Mucosa of rectum (tissue), 2 donors: ENCODE measurements around the gene RECQL.
A peak's percentile ranks its signal among the peaks of the same experiment; 100 is the strongest.

ENCODE experiments used
- H3K27ac ChIP-seq, 2 donors: one replicate each; pipeline ENCODE4 v1.7.0; 2013; ENCODE audit warnings: inconsistent platforms in 2 of 2, low read depth in 2 of 2, low read length in 2 of 2
- H3K27me3 ChIP-seq, 2 donors: one replicate each; pipeline ENCODE4 v1.7.0; 2013; ENCODE audit warnings: low read length in 2 of 2; ENCODE audit not compliant: control insufficient read depth in 2 of 2, insufficient read depth in 2 of 2
- H3K36me3 ChIP-seq, 2 donors: one replicate each; pipeline ENCODE4 v1.7.0; 2013; ENCODE audit warnings: low read length in 2 of 2; ENCODE audit not compliant: control insufficient read depth in 2 of 2, insufficient read depth in 2 of 2
- H3K4me1 ChIP-seq, 2 donors: one replicate each; pipeline ENCODE4 v1.7.0; 2013; ENCODE audit warnings: low read length in 2 of 2, mild to moderate bottlenecking in 1 of 2; ENCODE audit not compliant: control insufficient read depth in 2 of 2, insufficient read depth in 2 of 2
- H3K4me3 ChIP-seq, 2 donors: one replicate each; pipeline ENCODE4 v1.7.0; 2013; ENCODE audit warnings: low read length in 2 of 2
- H3K9ac ChIP-seq, 2 donors: one replicate each; pipeline ENCODE4 v1.7.0; 2013; ENCODE audit warnings: low read length in 2 of 2, low read depth in 1 of 2, mild to moderate bottlenecking in 1 of 2
- H3K9me3 ChIP-seq, 2 donors: one replicate each; pipeline ENCODE4 v1.7.0; 2013; ENCODE audit warnings: low read length in 2 of 2; ENCODE audit not compliant: control insufficient read depth in 2 of 2
- donor health status: healthy.
- donor health status: Normal muscosa, but diverticular disease.

Gene RECQL

GRCh38 chr12:21501258-21502163, at the start of gene RECQL, which contains the start of gene GOLT1B:
TSS of gene RECQL (minus strand) at chr12:21501635. CDS start at chr12:21499570, 2,065 bp downstream.
TSS of gene GOLT1B (plus strand) at chr12:21501789. CDS start at chr12:21501924, 135 bp downstream.
- peak within 1 kb of the TSS; percentile 74 to 75 for H3K27ac ChIP-seq
- no peaks in the 10 kb centered on the region for H3K27me3 ChIP-seq
- H3K9ac ChIP-seq = peak within 1 kb of the TSS; percentile 83 to 92
- no peaks in the 10 kb centered on the region for H3K9me3 ChIP-seq
- H3K36me3 ChIP-seq = peaks cover 12 to 15% of the 10 kb centered on the region in 2 donors
- H3K4me3 ChIP-seq = peak within 1 kb of the TSS; percentile 92 to 95
- H3K4me1 ChIP-seq = peaks cover 18 to 21% of the 10 kb centered on the region in 2 donors

DNA sequence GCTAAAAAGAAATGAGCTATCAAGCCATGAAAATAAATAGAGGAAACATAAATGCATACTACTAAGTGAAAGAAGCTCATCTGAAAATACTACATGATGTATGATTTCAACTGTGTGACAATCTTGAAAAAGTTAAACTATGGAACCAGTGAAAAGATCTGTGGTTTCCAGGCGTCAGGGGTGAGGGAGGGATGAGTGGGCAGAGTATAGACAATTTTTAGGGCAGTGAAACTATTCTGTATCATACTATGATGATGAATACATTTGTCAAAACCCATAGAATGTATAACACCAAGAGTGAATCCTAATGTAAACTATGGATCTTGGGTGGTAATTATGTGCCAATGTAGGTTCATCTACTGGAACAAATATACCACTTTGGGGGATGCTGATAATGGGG, 46.0 kb upstream of the RECQL start:
- Histone ChIP-seq H3K4me1 (no peaks in the 10 kb centered on the region), H3K9ac (no peak overlapping the region), H3K27ac (no peak overlapping the region), H3K4me3 (no peak overlapping the region), H3K27me3 (no peaks in the 10 kb centered on the region), H3K36me3 (no peaks in the 10 kb centered on the region), H3K9me3 (no peaks in the 10 kb centered on the region)

DNA sequence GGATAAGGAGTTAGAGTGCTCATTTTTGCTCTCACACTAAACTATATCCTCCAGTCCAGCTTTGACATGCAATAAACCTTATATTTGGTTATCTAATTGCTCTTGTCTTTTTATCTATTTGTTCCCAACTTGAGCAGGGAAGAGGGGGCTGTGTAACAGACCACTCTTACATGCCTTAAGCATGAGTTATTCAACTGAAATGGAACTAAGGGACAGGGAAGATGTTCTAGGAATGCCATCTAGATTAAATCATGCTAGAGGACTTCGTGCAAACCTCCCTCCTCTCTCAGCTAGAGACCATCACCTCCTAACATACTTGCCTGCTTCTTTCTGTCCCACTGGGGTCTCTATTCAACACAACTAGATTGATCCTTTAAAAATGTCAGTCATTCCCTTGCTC, 45.3 kb upstream of the RECQL start:
- H3K9ac ChIP-seq = no peak overlapping the region
- no peak overlapping the region for H3K27ac ChIP-seq
- H3K27me3 ChIP-seq = no peaks in the 10 kb centered on the region
- H3K4me3 ChIP-seq = no peak overlapping the region
- H3K9me3 ChIP-seq = no peaks in the 10 kb centered on the region
- H3K36me3 ChIP-seq = no peaks in the 10 kb centered on the region
- H3K4me1 ChIP-seq = no peaks in the 10 kb centered on the region

GRCh38 chr12:21545557-21545956, 44.1 kb upstream of the RECQL start:
- Histone ChIP-seq H3K27ac (no peak overlapping the region), H3K4me1 (no peaks in the 10 kb centered on the region), H3K4me3 (no peak overlapping the region), H3K27me3 (no peaks in the 10 kb centered on the region), H3K36me3 (no peaks in the 10 kb centered on the region), H3K9ac (no peak overlapping the region), H3K9me3 (no peaks in the 10 kb centered on the region)

- H3K27me3 ChIP-seq = no peaks in the 10 kb centered on the region
- H3K4me3 ChIP-seq = no peak overlapping the region
- H3K27ac ChIP-seq = no peak overlapping the region
- H3K36me3 ChIP-seq = no peaks in the 10 kb centered on the region
- no peak overlapping the region for H3K9ac ChIP-seq
- H3K4me1 ChIP-seq = no peaks in the 10 kb centered on the region
- H3K9me3 ChIP-seq = no peaks in the 10 kb centered on the region
Observed at GRCh38 chr12:21543151-21543550, 41.7 kb upstream of the RECQL start.

- no peak overlapping the region for H3K27ac ChIP-seq
Observed at GRCh38 chr12:21542403-21542802, 41.0 kb upstream of the RECQL start.

GRCh38 chr12:21541773-21542172, 40.3 kb upstream of the RECQL start:
- no peak overlapping the region for H3K27ac ChIP-seq
- no peak overlapping the region for H3K9ac ChIP-seq
- no peaks in the 10 kb centered on the region for H3K4me1 ChIP-seq
- H3K4me3 ChIP-seq = no peak overlapping the region
- H3K27me3 ChIP-seq = no peaks in the 10 kb centered on the region
- H3K9me3 ChIP-seq = no peaks in the 10 kb centered on the region
- H3K36me3 ChIP-seq = no peaks in the 10 kb centered on the region

More at GRCh38 chr12:21542403-21542802, 41.0 kb upstream of the RECQL start:
- no peaks in the 10 kb centered on the region for H3K9me3 ChIP-seq
- no peak overlapping the region for H3K4me3 ChIP-seq
- H3K27me3 ChIP-seq = no peaks in the 10 kb centered on the region
- H3K9ac ChIP-seq = no peak overlapping the region
- no peaks in the 10 kb centered on the region for H3K4me1 ChIP-seq
- no peaks in the 10 kb centered on the region for H3K36me3 ChIP-seq

DNA sequence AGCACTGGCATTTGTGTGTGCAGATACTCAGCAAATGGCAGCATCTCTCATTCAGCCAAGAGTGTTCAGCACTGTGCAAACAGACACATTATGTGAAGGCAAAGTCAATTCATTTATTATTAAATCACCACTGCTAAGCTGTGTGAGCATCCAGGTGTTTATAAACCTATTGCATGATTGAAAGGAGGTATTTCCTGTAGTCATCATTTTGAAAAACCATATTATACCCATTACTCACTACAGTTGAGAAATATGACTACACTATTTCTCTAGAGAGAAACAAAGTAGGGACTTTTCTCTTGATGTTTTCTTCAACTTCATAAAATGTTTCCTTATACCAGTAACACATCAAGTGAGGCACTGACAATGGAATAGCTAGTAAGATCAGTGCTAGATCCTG, 38.4 kb upstream of the RECQL start:
- no peaks in the 10 kb centered on the region for H3K4me1 ChIP-seq
- no peak overlapping the region for H3K9ac ChIP-seq
- no peaks in the 10 kb centered on the region for H3K36me3 ChIP-seq
- H3K9me3 ChIP-seq = no peaks in the 10 kb centered on the region
- H3K27me3 ChIP-seq = no peaks in the 10 kb centered on the region
- no peak overlapping the region for H3K27ac ChIP-seq
- no peak overlapping the region for H3K4me3 ChIP-seq

DNA sequence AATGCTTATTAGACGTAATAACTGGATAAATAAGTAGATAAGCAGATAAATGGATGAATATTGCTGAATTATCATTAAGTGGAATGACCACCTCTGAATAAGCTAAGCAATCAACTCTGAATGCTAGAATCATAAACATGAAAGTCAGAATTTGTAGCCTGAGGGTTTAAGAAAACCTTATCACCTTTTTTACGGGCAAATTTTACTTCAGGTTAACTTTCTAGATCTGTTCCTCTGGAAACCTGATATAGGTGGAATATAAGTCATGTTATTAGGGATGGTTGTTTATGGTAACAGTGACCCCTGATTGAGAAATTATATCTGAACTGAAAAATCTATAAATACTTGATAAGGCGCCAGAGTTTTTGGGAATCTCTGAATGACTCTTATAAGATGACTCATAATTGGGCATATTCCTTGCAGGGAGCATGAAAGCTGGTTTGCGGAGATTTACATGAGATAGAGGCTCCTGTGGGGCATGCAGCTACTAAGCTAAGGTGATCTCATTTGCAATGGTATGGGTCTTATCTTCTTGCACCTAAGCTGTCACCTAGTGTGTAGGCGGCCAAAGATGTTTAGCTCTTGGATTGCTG, 36.7 kb upstream of the RECQL start:
- H3K4me1 ChIP-seq = no peaks in the 10 kb centered on the region
- H3K27ac ChIP-seq = no peak overlapping the region
- no peaks in the 10 kb centered on the region for H3K36me3 ChIP-seq
- H3K9me3 ChIP-seq = no peaks in the 10 kb centered on the region
- H3K4me3 ChIP-seq = no peak overlapping the region
- no peaks in the 10 kb centered on the region for H3K27me3 ChIP-seq
- no peak overlapping the region for H3K9ac ChIP-seq

GRCh38 chr12:21529456-21529855, 28.0 kb upstream of the RECQL start:
- no peak overlapping the region for H3K27ac ChIP-seq
- H3K36me3 ChIP-seq = no peaks in the 10 kb centered on the region
- H3K9ac ChIP-seq = no peak overlapping the region
- H3K27me3 ChIP-seq = peaks cover 8 to 11% of the 10 kb centered on the region in 2 donors
- H3K4me1 ChIP-seq = no peaks in the 10 kb centered on the region
- no peaks in the 10 kb centered on the region for H3K9me3 ChIP-seq
- H3K4me3 ChIP-seq = no peak overlapping the region
